ENCODE measurements around the gene PTPN9. TPM values are rescaled to one million over a fixed set of nuclear protein-coding genes. Genes with fewer than 3 reads are reported as not detected.

The PTPN9 gene
- total and polyA plus RNA-seq, 2 of the 4 experiments (the other 2 are of a cell fraction), result 26.5 to 38.9 TPM

- no peak overlapping the region for H2BK5ac ChIP-seq (ENCODE audit: low read depth, low read length, poor library complexity, severe bottlenecking)
- intact Hi-C loops (cut with micrococcal nuclease) (no loop called here), in situ Hi-C loops (cut with MboI; ENCODE audit: low sequenced_read_pairs) (no loop called here), dilution Hi-C loops (cut with HindIII; ENCODE audit: low sequenced_read_pairs, unreplicated experiment) (no loop called here)
- H2AK5ac ChIP-seq (ENCODE audit: low read depth, low read length), result no peak overlapping the region
- H2BK120ac ChIP-seq (ENCODE audit: low read depth, low read length), result no peak overlapping the region
- no peak overlapping the region for H2AFZ ChIP-seq (replicated peaks; ENCODE audit: low read length, poor library complexity)
- H2AK9ac ChIP-seq (replicated peaks; ENCODE audit: low read depth, low read length, poor library complexity), result no peak overlapping the region
- H3K9me3 ChIP-seq (ENCODE audit: control insufficient read depth, insufficient read depth, low read length), result no peaks in the 10 kb centered on the region
- ChIA-PET CTCF (no interaction called here), POLR2A (ENCODE audit: unreplicated experiment) (no interaction called here)
- H3K27ac ChIP-seq (ENCODE audit: insufficient read depth, low read length), result no peak overlapping the region
- H3K9me1 ChIP-seq (ENCODE audit: insufficient read depth, low read length), result no peaks in the 10 kb centered on the region; the same call in 1 of the 2 replicates
- no peaks in the 10 kb centered on the region for H4K20me1 ChIP-seq (ENCODE audit: insufficient read depth, low read length)
- no peak overlapping the region for H2BK15ac ChIP-seq (ENCODE audit: low read depth, low read length)
- H3K4me2 ChIP-seq (ENCODE audit: low read depth, low read length), result no peak overlapping the region
- no peak overlapping the region for H4K5ac ChIP-seq (ENCODE audit: low read depth, low read length)
- no peak overlapping the region for H3K4me3 ChIP-seq (ENCODE audit: insufficient read depth, low read depth, low read length)
- no peak for TF ChIP-seq MAFK (IDR thresholded peaks at IDR 0.05; ENCODE audit: low read depth, low read length)
- TF ChIP-seq ELK1 (IDR thresholded peaks at IDR 0.05; ENCODE audit: borderline replicate concordance, low read depth, low read length), result no peak
- TF ChIP-seq SMC3 (IDR thresholded peaks at IDR 0.05; ENCODE audit: low read depth, low read length), result no peak
- no peak for TF ChIP-seq CHD1 (IDR thresholded peaks at IDR 0.05; ENCODE audit: low read depth, low read length)
- TF ChIP-seq NFE2L2 (IDR thresholded peaks at IDR 0.05; ENCODE audit: low read depth, low read length), result no peak
- TF ChIP-seq CTCF (conservative IDR thresholded peaks at IDR 0.05; ENCODE audit: low read depth, low read length), result no peak
- TF ChIP-seq RCOR1 (IDR thresholded peaks at IDR 0.05; ENCODE audit: insufficient replicate concordance, low read length), result no peak
- TF ChIP-seq USF2 (IDR thresholded peaks at IDR 0.05; ENCODE audit: low read depth, low read length), result no peak
- TF ChIP-seq MXI1 (IDR thresholded peaks at IDR 0.05; ENCODE audit: borderline replicate concordance, low read depth, low read length), result no peak
- no peak for TF ChIP-seq BHLHE40 (IDR thresholded peaks at IDR 0.05; ENCODE audit: low read depth, low read length)
- no peak for TF ChIP-seq RAD21 (IDR thresholded peaks at IDR 0.05; ENCODE audit: low read length)
- no peak for TF ChIP-seq CEBPB (IDR thresholded peaks at IDR 0.05; ENCODE audit: low read depth, low read length)
- TF ChIP-seq FOS (IDR thresholded peaks at IDR 0.05; ENCODE audit: low read depth, low read length), result no peak
- TF ChIP-seq POLR2A (IDR thresholded peaks at IDR 0.05; ENCODE audit: low read depth, low read length), result no peak
- no peak for TF ChIP-seq MAZ (IDR thresholded peaks at IDR 0.05; ENCODE audit: borderline replicate concordance, low read depth, low read length)
- no peak for TF ChIP-seq RFX5 (IDR thresholded peaks at IDR 0.05; ENCODE audit: low read depth, low read length)
- BruUV-seq (replicated peaks), result no TSS peak
- DNase-seq (no peak), ATAC-seq (ENCODE audit: low read depth) (no peak)
- H3K18ac ChIP-seq (ENCODE audit: low read depth, low read length), result no peak overlapping the region
- H3K36me3 ChIP-seq (ENCODE audit: control insufficient read depth, insufficient read depth, low read length), result peaks cover 22% of the 10 kb centered on the region
- H3K79me1 ChIP-seq (ENCODE audit: low read depth in 1 of 2, low read length in 2 of 2), result peaks cover 10 to 32% of the 10 kb centered on the region in 2 experiments; a peak in 3 of 4 replicates
- H4K91ac ChIP-seq (ENCODE audit: insufficient read depth, low read depth, low read length), result no peak overlapping the region
- no peak overlapping the region for H2BK20ac ChIP-seq (ENCODE audit: low read depth, low read length)
- no peaks in the 10 kb centered on the region for H3K4me1 ChIP-seq (ENCODE audit: control insufficient read depth, insufficient read depth, low read length)
- H3K27me3 ChIP-seq (ENCODE audit: control insufficient read depth, insufficient read depth, low read length), result no peaks in the 10 kb centered on the region
- WGBS, 2 experiments (ENCODE audit: extremely low coverage in 2 of 2, insufficient read length in 1 of 2), result no CpG with 5 or more reads among the region's 5 CpGs
- no peak overlapping the region for H4K8ac ChIP-seq (ENCODE audit: low read depth in 2 of 2, low read length in 2 of 2)
- H3K9ac ChIP-seq (ENCODE audit: low read depth, low read length), result no peak overlapping the region
- no peak overlapping the region for H3K14ac ChIP-seq (replicated peaks; ENCODE audit: low read depth, low read length)
- H3K23ac ChIP-seq (ENCODE audit: low read depth, low read length), result no peak overlapping the region
- no peak overlapping the region for H3K56ac ChIP-seq (ENCODE audit: extremely low read depth, insufficient read depth, low read length)
- H3K4ac ChIP-seq (ENCODE audit: low read depth, low read length), result no peak overlapping the region
These were observed 156.6 kb downstream of the PTPN9 start for GRCh38 chr15:75422554-75422953.
